B cell (primary cell): ENCODE results near the gene RRP15. TPM values are rescaled to one million over a fixed set of nuclear protein-coding genes. Genes with fewer than 3 reads are reported as not detected.

Experiments used
- ATAC-seq: fragments of 200-7000 bp; cut with Tn5 transposase; one replicate; pipeline ENCODE4 v1.10.0; 2021; ENCODE audit warnings: low read depth, mild to moderate bottlenecking, moderate number of reproducible peaks, moderate library complexity
- CTCF ChIA-PET: fragments of 350-600 bp; sonication (Branson Sonifier 250); formaldehyde crosslinking; loops from one replicate; lab custom pipeline; 2021; ENCODE audit warnings: antibody characterized with exemption, inconsistent platforms; lab: Charles Lee
- POLR2A ChIA-PET: fragments of 350-600 bp; sonication (Branson Sonifier 250); formaldehyde crosslinking; loops from one replicate; lab custom pipeline; 2021; ENCODE audit warnings: antibody characterized with exemption; lab: Charles Lee
- DNase-seq: peaks from one replicate; pipeline ENCODE4 v3.0.0; 2013
- H2AFZ ChIP-seq: 2 replicates; pipeline ENCODE4 v1.6.1; 2012; ENCODE audit warnings: mild to moderate bottlenecking, low read depth, low read length; ENCODE audit not compliant: insufficient read depth, poor library complexity, severe bottlenecking
- H3K27ac ChIP-seq, 2 donors: 1 replicate in 1 of 2; 2 replicates in 1 of 2; pipeline ENCODE4 v1.5.1; 2012 to 2013; ENCODE audit warnings: low read length in 2 of 2, mild to moderate bottlenecking in 2 of 2, moderate library complexity in 1 of 2
- H3K27me3 ChIP-seq, 4 experiments: fragments of 200-600 bp in 1 of 4; sonication (generic) in 1 of 4; replicated peaks in 1 of 4; 1 replicate in 2 of 4; 2 replicates in 2 of 4; pipeline versions ENCODE4 v1.6.1 to v1.7.0; 2013 to 2016; ENCODE audit warnings: low read length in 3 of 4, mild to moderate bottlenecking in 2 of 4, mixed read lengths in 1 of 4, moderate library complexity in 1 of 4; ENCODE audit not compliant: insufficient read depth in 4 of 4, control insufficient read depth in 3 of 4; ENCODE audit errors: control extremely low read depth in 1 of 4
- H3K36me3 ChIP-seq, 2 experiments: replicated peaks in 1 of 2; 1 replicate in 1 of 2; 2 replicates in 1 of 2; pipeline versions ENCODE4 v1.6.1 to v1.7.1; 2013; ENCODE audit warnings: low read length in 1 of 2; ENCODE audit not compliant: insufficient read depth in 2 of 2, control insufficient read depth in 1 of 2; ENCODE audit errors: control extremely low read depth in 1 of 2, extremely low read depth in 1 of 2
- H3K4me1 ChIP-seq, 2 donors: fragments of 200-600 bp in 1 of 2; sonication (generic) in 1 of 2; 1 replicate in 1 of 2; 2 replicates in 1 of 2; pipeline versions ENCODE4 v1.5.1 to v1.6.1; 2013 to 2017; ENCODE audit warnings: low read length in 2 of 2; ENCODE audit not compliant: control insufficient read depth in 2 of 2, insufficient read depth in 2 of 2
- H3K4me2 ChIP-seq: replicated peaks from 2 replicates; pipeline ENCODE3; 2012; ENCODE audit warnings: mild to moderate bottlenecking, low read depth, low read length; ENCODE audit not compliant: poor library complexity, severe bottlenecking
- H3K4me3 ChIP-seq, 5 experiments: fragments of 200-600 bp in 1 of 5; sonication (generic) in 1 of 5; 1 replicate in 3 of 5; 2 replicates in 2 of 5; pipeline versions ENCODE4 v1.5.1 to v1.7.0; 2011 to 2016; ENCODE audit warnings: low read length in 4 of 5, mild to moderate bottlenecking in 4 of 5, low read depth in 2 of 5, control low read depth in 1 of 5, moderate library complexity in 1 of 5; ENCODE audit not compliant: insufficient read depth in 1 of 5; ENCODE audit errors: control extremely low read depth in 1 of 5, extremely low read depth in 1 of 5
- H3K79me2 ChIP-seq: fragments of 200-600 bp; sonication (generic); one replicate; pipeline ENCODE4 v1.6.0; 2016; ENCODE audit warnings: low read length; ENCODE audit not compliant: control insufficient read depth, insufficient read depth
- H3K9ac ChIP-seq: fragments of 200-600 bp; sonication (generic); 2 replicates; pipeline ENCODE4 v1.6.1; 2017; ENCODE audit warnings: mild to moderate bottlenecking, low read length, moderate library complexity
- H3K9me3 ChIP-seq, 3 donors: one replicate each; pipeline versions ENCODE4 v1.6.1 to v1.7.1; 2013; ENCODE audit warnings: low read length in 2 of 3; ENCODE audit not compliant: control insufficient read depth in 2 of 3, insufficient read depth in 1 of 3; ENCODE audit errors: control extremely low read depth in 1 of 3
- H4K20me1 ChIP-seq: 2 replicates; pipeline ENCODE4 v1.6.0; 2012; ENCODE audit warnings: mild to moderate bottlenecking, low read length; ENCODE audit not compliant: insufficient read depth, control insufficient read depth, poor library complexity, severe bottlenecking
- H3K27ac Mint-ChIP-seq: one replicate; pipeline ENCODE4 v1.8.0; 2021; ENCODE audit warnings: mixed read lengths
- H3K27me3 Mint-ChIP-seq: one replicate; pipeline ENCODE4 v1.8.0; 2021; ENCODE audit warnings: mixed read lengths
- H3K4me1 Mint-ChIP-seq: one replicate; pipeline ENCODE4 v1.8.0; 2021; ENCODE audit warnings: mixed read lengths
- H3K4me3 Mint-ChIP-seq: one replicate; pipeline ENCODE4 v1.8.0; 2021; ENCODE audit warnings: mixed read lengths
- H3K9me3 Mint-ChIP-seq: one replicate; pipeline ENCODE4 v1.8.0; 2022; ENCODE audit warnings: mixed read lengths; ENCODE audit not compliant: insufficient read depth
- CTCF ChIP-seq: fragments of 200-600 bp; IDR thresholded peaks from one replicate; pipeline ENCODE4 v1.8.0; 2022; ENCODE audit warnings: antibody characterized with exemption, mild to moderate bottlenecking
- EZH2 ChIP-seq: IDR thresholded peaks from 2 replicates; pipeline ENCODE4 v1.6.1; 2012; ENCODE audit warnings: borderline replicate concordance, low read depth, mild to moderate bottlenecking, moderate library complexity, low read length; ENCODE audit not compliant: insufficient read depth, poor library complexity, severe bottlenecking
- WGBS: methylation state at CpG from one replicate; pipeline ENCODE4 v1.1.5; 2013; ENCODE audit warnings: missing lambda C conversion rate; ENCODE audit not compliant: insufficient coverage; 5-methylcytosine and 5-hydroxymethylcytosine counted together
- intact Hi-C: fragments of 100-400 bp; cut with micrococcal nuclease; formaldehyde crosslinking; loops from one replicate; pipeline ENCODE4 v1.10.0; 2022
- polyA plus RNA-seq: library from polyadenylated mRNA; depleted of rRNA; stranded (reverse); fragments of >200 nt; gene quantifications from 2 replicates; pipeline ENCODE4 v1.2.3, GENCODE V29; 2012
- total RNA-seq, 2 donors: library from RNA; stranded (reverse); fragments of 120-200 nt in 1 of 2; gene quantifications; 1 replicate in 1 of 2; 2 replicates in 1 of 2; pipeline versions ENCODE4 v1.2.3 to v1.2.4, GENCODE V29; 2013 to 2022

The RRP15 gene
- total and polyA plus RNA-seq, 2 donors (not counting 1 experiment from before 2014, with no cell fraction given): 1.3 to 20.2 TPM

GRCh38 chr1:218314316-218314715 lies 29.2 kb downstream of the RRP15 start:
- H4K20me1 ChIP-seq: no peaks in the 10 kb centered on the region
- no peak overlapping the region for H3K27ac ChIP-seq
- no peaks in the 10 kb centered on the region for H3K4me1 Mint-ChIP-seq
- H3K4me3 ChIP-seq: no peak overlapping the region
- intact Hi-C loops: no loop called here
- H3K4me3 Mint-ChIP-seq: no peak overlapping the region
- POLR2A ChIA-PET: no interaction called here
- no peaks in the 10 kb centered on the region for H3K9me3 ChIP-seq
- H3K27me3 Mint-ChIP-seq: no peaks in the 10 kb centered on the region
- ATAC-seq (no peak), DNase-seq (no peak)
- 100% methylated on average over 1 of the region's 3 CpGs for WGBS
- TF ChIP-seq CTCF (no peak), EZH2 (no peak)
- H3K79me2 ChIP-seq: no peaks in the 10 kb centered on the region
- no peak overlapping the region for H2AFZ ChIP-seq
- H3K4me2 ChIP-seq: no peak overlapping the region
- peaks cover 6 to 16% of the 10 kb centered on the region in 2 experiments for H3K36me3 ChIP-seq
- no peak overlapping the region for H3K27ac Mint-ChIP-seq
- no peaks in the 10 kb centered on the region for H3K27me3 ChIP-seq
- no peak overlapping the region for H3K9ac ChIP-seq
- CTCF ChIA-PET: no interaction called here
- no peaks in the 10 kb centered on the region for H3K9me3 Mint-ChIP-seq
- no peaks in the 10 kb centered on the region for H3K4me1 ChIP-seq

- ATAC-seq: no peak
- intact Hi-C loops: no loop called here
- CTCF ChIA-PET: no interaction called here
Observed at GRCh38 chr1:218315638-218316037, 30.5 kb downstream of the RRP15 start.

More at GRCh38 chr1:218315638-218316037, 30.5 kb downstream of the RRP15 start:
- H3K4me1 ChIP-seq: no peaks in the 10 kb centered on the region
- H3K4me2 ChIP-seq: no peak overlapping the region
- H3K36me3 ChIP-seq: peaks cover 4 to 11% of the 10 kb centered on the region in 2 experiments
- TF ChIP-seq CTCF (no peak), EZH2 (no peak)
- no peaks in the 10 kb centered on the region for H3K27me3 ChIP-seq
- H3K79me2 ChIP-seq: no peaks in the 10 kb centered on the region
- H4K20me1 ChIP-seq: no peaks in the 10 kb centered on the region
- Mint-ChIP-seq H3K4me3 (no peak overlapping the region), H3K27ac (no peak overlapping the region), H3K4me1 (no peaks in the 10 kb centered on the region), H3K9me3 (no peaks in the 10 kb centered on the region), H3K27me3 (no peaks in the 10 kb centered on the region)
- WGBS: 100% methylated on average over 4 of the region's 4 CpGs
- H2AFZ ChIP-seq: no peak overlapping the region
- no peak overlapping the region for H3K4me3 ChIP-seq
- no peak overlapping the region for H3K9ac ChIP-seq
- DNase-seq: no peak
- POLR2A ChIA-PET: no interaction called here
- no peak overlapping the region for H3K27ac ChIP-seq
- no peaks in the 10 kb centered on the region for H3K9me3 ChIP-seq
